Measurements from ENCODE around the gene TINCR.

The TINCR gene

GRCh38 chr19:5590865-5591154 lies 23.1 kb upstream of the TINCR start:
- H3K4me1 Mint-ChIP-seq, result peaks cover 15% of the 10 kb centered on the region
- peaks cover 49% of the 10 kb centered on the region for H3K36me3 Mint-ChIP-seq (ENCODE audit: low read depth)
- no peak overlapping the region for H3K27ac Mint-ChIP-seq
- no peaks in the 10 kb centered on the region for H3K27me3 Mint-ChIP-seq (ENCODE audit: low read depth, poor library complexity)
- H3K9me3 Mint-ChIP-seq, result no peaks in the 10 kb centered on the region
- H3K4me3 Mint-ChIP-seq, result no peak overlapping the region
- no peak for DNase-seq
- no peak for TF ChIP-seq CTCF (IDR thresholded peaks at IDR 0.05)

GRCh38 chr19:5590151-5590864 lies 22.6 kb upstream of the TINCR start:
- DNase-seq, result no peak

GRCh38 chr19:5588906-5589676 lies 21.3 kb upstream of the TINCR start:
- H3K36me3 Mint-ChIP-seq (ENCODE audit: low read depth), result peaks cover 48% of the 10 kb centered on the region
- DNase-seq, result no peak
- no peaks in the 10 kb centered on the region for H3K27me3 Mint-ChIP-seq (ENCODE audit: low read depth, poor library complexity)
- peaks cover 21% of the 10 kb centered on the region for H3K4me1 Mint-ChIP-seq
- no peak for TF ChIP-seq CTCF (IDR thresholded peaks at IDR 0.05)
- no peaks in the 10 kb centered on the region for H3K9me3 Mint-ChIP-seq
- H3K4me3 Mint-ChIP-seq, result no peak overlapping the region
- H3K27ac Mint-ChIP-seq, result peak overlapping the region; percentile 43

More at GRCh38 chr19:5590151-5590864, 22.6 kb upstream of the TINCR start:
- no peaks in the 10 kb centered on the region for H3K27me3 Mint-ChIP-seq (ENCODE audit: low read depth, poor library complexity)
- no peak for TF ChIP-seq CTCF (IDR thresholded peaks at IDR 0.05)
- peaks cover 46% of the 10 kb centered on the region for H3K36me3 Mint-ChIP-seq (ENCODE audit: low read depth)
- H3K4me1 Mint-ChIP-seq, result peaks cover 20% of the 10 kb centered on the region
- H3K9me3 Mint-ChIP-seq, result no peaks in the 10 kb centered on the region
- H3K4me3 Mint-ChIP-seq, result no peak overlapping the region
- no peak overlapping the region for H3K27ac Mint-ChIP-seq

GRCh38 chr19:5588441-5588840 lies 20.7 kb upstream of the TINCR start:
- Mint-ChIP-seq H3K9me3 (no peaks in the 10 kb centered on the region), H3K4me1 (peaks cover 21% of the 10 kb centered on the region), H3K27ac (peak overlapping the region; percentile 43), H3K4me3 (no peak overlapping the region), H3K36me3 (ENCODE audit: low read depth) (peaks cover 47% of the 10 kb centered on the region), H3K27me3 (ENCODE audit: low read depth, poor library complexity) (no peaks in the 10 kb centered on the region)
- DNase-seq, result no peak
- no peak for TF ChIP-seq CTCF (IDR thresholded peaks at IDR 0.05)

GRCh38 chr19:5587661-5588060 lies 19.9 kb upstream of the TINCR start:
- Mint-ChIP-seq H3K9me3 (no peaks in the 10 kb centered on the region), H3K27ac (no peak overlapping the region), H3K36me3 (ENCODE audit: low read depth) (peaks cover 40% of the 10 kb centered on the region), H3K4me3 (no peak overlapping the region), H3K4me1 (peaks cover 21% of the 10 kb centered on the region), H3K27me3 (ENCODE audit: low read depth, poor library complexity) (no peaks in the 10 kb centered on the region)
- DNase-seq, result no peak
- TF ChIP-seq CTCF (IDR thresholded peaks at IDR 0.05), result no peak

- Mint-ChIP-seq H3K36me3 (ENCODE audit: low read depth) (peaks cover 34% of the 10 kb centered on the region), H3K9me3 (no peaks in the 10 kb centered on the region), H3K4me1 (peaks cover 26% of the 10 kb centered on the region), H3K4me3 (no peak overlapping the region), H3K27ac (no peak overlapping the region), H3K27me3 (ENCODE audit: low read depth, poor library complexity) (no peaks in the 10 kb centered on the region)
- no peak for DNase-seq
- no peak for TF ChIP-seq CTCF (IDR thresholded peaks at IDR 0.05)
Measured at GRCh38 chr19:5587071-5587455, 19.3 kb upstream of the TINCR start.

All from nephron progenitor cell (in vitro differentiated cells).